ENCODE results near the gene N4BP3. TPM values are rescaled to one million over a fixed set of nuclear protein-coding genes. Genes with fewer than 3 reads are reported as not detected.

The N4BP3 gene
- total RNA-seq, 2 experiments from 2014 or later: 5.9 to 6.1 TPM

- peaks cover 16% of the 10 kb centered on the region for H3K27me3 Mint-ChIP-seq (ENCODE audit: low read depth)
- peak overlapping the region; percentile 77 for H3K4me3 Mint-ChIP-seq
- DNase-seq (no peak), ATAC-seq (no peak)
- CTCF ChIA-PET: interaction anchor here (1.0 to 1.9 kb wide), 4 partner anchors 31 to 41 kb away, joined by 4 to 12 read pairs (median 4); partner anchors contain the start of gene NHP2
- H3K36me3 Mint-ChIP-seq (ENCODE audit: low read depth): no peaks in the 10 kb centered on the region
- no peaks in the 10 kb centered on the region for H3K9me3 Mint-ChIP-seq (ENCODE audit: insufficient read depth)
- POLR2A ChIA-PET: interaction anchor here (0.6 to 2.0 kb wide), 2 partner anchors 18 to 89 kb away, joined by 3 to 7 read pairs; partner anchors contain the start of gene HNRNPAB
- peaks cover 45% of the 10 kb centered on the region for H3K4me1 Mint-ChIP-seq (ENCODE audit: low read depth)
- peak overlapping the region; percentile 77 for H3K27ac Mint-ChIP-seq
These were observed 2.4 kb downstream of the N4BP3 start for GRCh38 chr5:178115814-178116142.

GRCh38 chr5:178116143-178116885 lies 3.0 kb downstream of the N4BP3 start:
- Mint-ChIP-seq H3K4me1 (ENCODE audit: low read depth) (peaks cover 51% of the 10 kb centered on the region), H3K27ac (peak overlapping the region; percentile 84), H3K27me3 (ENCODE audit: low read depth) (peaks cover 13% of the 10 kb centered on the region), H3K4me3 (peak overlapping the region; percentile 77), H3K36me3 (ENCODE audit: low read depth) (no peaks in the 10 kb centered on the region), H3K9me3 (ENCODE audit: insufficient read depth) (no peaks in the 10 kb centered on the region)
- DNase-seq (peak; percentile 88), ATAC-seq (peak; percentile 58)
- POLR2A ChIA-PET: interaction anchor here (0.5 to 2.0 kb wide), 3 partner anchors 11 to 88 kb away, joined by 3 to 7 read pairs (median 5); partner anchors contain the start of genes HNRNPAB and RMND5B
- CTCF ChIA-PET: interaction anchor here (1.0 to 1.9 kb wide), 5 partner anchors 8 to 41 kb away, joined by 3 to 12 read pairs (median 4); partner anchors contain the start of gene NHP2

- CTCF ChIA-PET: interaction anchor here (1.2 to 1.9 kb wide), 2 partner anchors 27 to 35 kb away, joined by 4 to 5 read pairs; partner anchors contain the start of gene NHP2
- ATAC-seq (no peak), DNase-seq (no peak)
- Mint-ChIP-seq H3K9me3 (ENCODE audit: insufficient read depth) (no peaks in the 10 kb centered on the region), H3K4me1 (ENCODE audit: low read depth) (peaks cover 50% of the 10 kb centered on the region), H3K27ac (no peak overlapping the region), H3K27me3 (ENCODE audit: low read depth) (peaks cover 2% of the 10 kb centered on the region), H3K4me3 (no peak overlapping the region), H3K36me3 (ENCODE audit: low read depth) (no peaks in the 10 kb centered on the region)
- POLR2A ChIA-PET: no interaction called here
These were observed 4.8 kb downstream of the N4BP3 start for GRCh38 chr5:178117923-178118701.

GRCh38 chr5:178119915-178120606 lies 6.7 kb downstream of the N4BP3 start:
- Mint-ChIP-seq H3K9me3 (ENCODE audit: insufficient read depth) (no peaks in the 10 kb centered on the region), H3K27me3 (ENCODE audit: low read depth) (no peaks in the 10 kb centered on the region), H3K4me3 (no peak overlapping the region), H3K36me3 (ENCODE audit: low read depth) (no peaks in the 10 kb centered on the region), H3K27ac (no peak overlapping the region), H3K4me1 (ENCODE audit: low read depth) (peaks cover 39% of the 10 kb centered on the region)
- POLR2A ChIA-PET: interaction anchor here (0.6 to 1.5 kb wide), 3 partner anchors 11 to 92 kb away, joined by 3 to 12 read pairs (median 3); partner anchors contain the start of gene RMND5B
- ATAC-seq (no peak), DNase-seq (no peak)
- CTCF ChIA-PET: interaction anchor here (1.0 to 3.2 kb wide), 24 partner anchors 9 to 84 kb away, joined by 3 to 42 read pairs (median 8); partner anchors contain the start of genes HNRNPAB, NHP2 and RMND5B

- ChIA-PET CTCF (interaction anchor here (0.9 to 3.2 kb wide), 26 partner anchors 8 to 85 kb away, joined by 3 to 42 read pairs (median 7); partner anchors contain the start of genes HNRNPAB, NHP2 and RMND5B), POLR2A (interaction anchor here (0.6 to 1.5 kb wide), 3 partner anchors 10 to 696 kb away, joined by 3 to 12 read pairs (median 4); partner anchors contain the start of gene RMND5B)
- Mint-ChIP-seq H3K4me1 (ENCODE audit: low read depth) (peaks cover 32% of the 10 kb centered on the region), H3K9me3 (ENCODE audit: insufficient read depth) (no peaks in the 10 kb centered on the region), H3K27me3 (ENCODE audit: low read depth) (no peaks in the 10 kb centered on the region), H3K36me3 (ENCODE audit: low read depth) (no peaks in the 10 kb centered on the region), H3K27ac (no peak overlapping the region), H3K4me3 (no peak overlapping the region)
- peak; percentile 90 for DNase-seq
- peak; percentile 87 for ATAC-seq
These were observed 7.5 kb downstream of the N4BP3 start for GRCh38 chr5:178120607-178121357.

GRCh38 chr5:178121391-178122276 lies 8.3 kb downstream of the N4BP3 start:
- DNase-seq: no peak
- Mint-ChIP-seq H3K9me3 (ENCODE audit: insufficient read depth) (no peaks in the 10 kb centered on the region), H3K36me3 (ENCODE audit: low read depth) (no peaks in the 10 kb centered on the region), H3K27me3 (ENCODE audit: low read depth) (no peaks in the 10 kb centered on the region), H3K4me3 (no peak overlapping the region), H3K27ac (no peak overlapping the region), H3K4me1 (ENCODE audit: low read depth) (peaks cover 24% of the 10 kb centered on the region)
- ChIA-PET POLR2A (interaction anchor here (0.7 to 1.5 kb wide), 2 partner anchors 9 to 697 kb away, joined by 4 to 12 read pairs; partner anchors contain the start of gene RMND5B), CTCF (interaction anchor here (0.9 to 3.2 kb wide), 26 partner anchors 8 to 84 kb away, joined by 3 to 42 read pairs (median 7); partner anchors contain the start of genes HNRNPAB, NHP2 and RMND5B)
- no peak for ATAC-seq

GRCh38 chr5:178122346-178122745 lies 9.0 kb downstream of the N4BP3 start:
- H3K9me3 Mint-ChIP-seq (ENCODE audit: insufficient read depth): no peaks in the 10 kb centered on the region
- H3K27ac Mint-ChIP-seq: no peak overlapping the region
- no peaks in the 10 kb centered on the region for H3K36me3 Mint-ChIP-seq (ENCODE audit: low read depth)
- no peaks in the 10 kb centered on the region for H3K27me3 Mint-ChIP-seq (ENCODE audit: low read depth)
- peaks cover 22% of the 10 kb centered on the region for H3K4me1 Mint-ChIP-seq (ENCODE audit: low read depth)
- H3K4me3 Mint-ChIP-seq: no peak overlapping the region
- ChIA-PET POLR2A (no interaction called here), CTCF (interaction anchor here (1.1 to 3.0 kb wide), 4 partner anchors 9 to 45 kb away, joined by 3 to 15 read pairs (median 10); partner anchors contain the start of genes NHP2 and RMND5B)
- DNase-seq (no peak), ATAC-seq (no peak)

- H3K4me1 Mint-ChIP-seq (ENCODE audit: low read depth): peaks cover 24% of the 10 kb centered on the region
- ATAC-seq (no peak), DNase-seq (no peak)
- H3K27ac Mint-ChIP-seq: no peak overlapping the region
- H3K9me3 Mint-ChIP-seq (ENCODE audit: insufficient read depth): no peaks in the 10 kb centered on the region
- ChIA-PET POLR2A (interaction anchor here (1.2 kb wide), 1 partner anchor 81 kb away, joined by 4 read pairs; the partner anchor contains the start of gene HNRNPAB), CTCF (interaction anchor here (1.0 to 3.0 kb wide), 6 partner anchors 8 to 48 kb away, joined by 3 to 14 read pairs (median 4); partner anchors contain the start of genes NHP2 and RMND5B)
- no peaks in the 10 kb centered on the region for H3K36me3 Mint-ChIP-seq (ENCODE audit: low read depth)
- H3K27me3 Mint-ChIP-seq (ENCODE audit: low read depth): no peaks in the 10 kb centered on the region
- H3K4me3 Mint-ChIP-seq: no peak overlapping the region
These were observed 10.0 kb downstream of the N4BP3 start for GRCh38 chr5:178123094-178123965.

All from activated CD8-positive, alpha-beta T cell treated with anti-CD3 and anti-CD28 coated beads, Interleukin-2, amount 10 ng/mL, durations not matched to agents 7 days and 5 days (primary cell).